ENCODE data around the gene UQCRHL. TPM values are rescaled to one million over a fixed set of nuclear protein-coding genes. Genes with fewer than 3 reads are reported as not detected.

UQCRHL gene
- total and polyA plus RNA-seq, 2 of the 8 experiments (the other 6 are each of a cell fraction or from before 2014, with no cell fraction given): 3.7 to 3.9 TPM

DNA sequence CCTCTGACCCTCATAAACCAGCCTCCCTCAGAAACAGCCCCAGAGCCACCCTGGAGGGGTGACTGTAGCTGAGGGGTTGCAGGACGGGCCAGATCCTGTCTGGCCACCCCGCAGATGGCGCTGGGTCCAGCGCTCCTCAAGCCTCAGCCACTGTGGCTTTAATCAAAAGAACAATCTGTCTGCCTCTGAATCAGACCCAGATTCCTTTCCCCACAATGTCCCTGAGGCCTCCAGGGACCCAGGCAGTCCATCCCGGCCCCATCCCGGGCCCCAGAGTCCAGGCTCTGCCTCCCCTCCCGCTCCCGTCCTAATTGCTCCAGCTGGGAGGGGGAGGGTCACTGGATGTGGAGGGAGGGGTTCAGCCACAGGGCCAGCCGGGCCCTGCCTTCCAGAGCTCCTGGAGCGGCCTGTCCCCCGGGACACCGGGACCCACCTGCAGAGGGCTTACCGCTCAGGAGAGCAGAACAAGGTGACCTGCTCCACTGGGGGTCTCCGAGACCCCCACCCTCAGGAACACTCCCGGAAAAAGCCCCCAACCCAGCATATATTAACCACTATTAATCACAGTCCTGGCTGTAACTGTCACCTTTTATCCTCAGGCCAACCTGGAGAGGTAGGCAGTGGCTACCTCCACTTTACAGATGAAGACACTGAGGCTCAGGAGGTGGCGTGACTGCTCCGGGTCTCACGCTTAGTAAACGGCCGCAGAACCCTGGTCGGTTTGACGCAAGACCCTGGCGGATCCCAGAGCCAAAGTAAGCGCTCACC lies 49.7 kb downstream of the UQCRHL start:
- no peak overlapping the region for H2AK5ac ChIP-seq (ENCODE audit: low read depth, low read length)
- H3K4me1 ChIP-seq (replicated peaks in 1 of 4; ENCODE audit: control insufficient read depth in 3 of 4, insufficient read depth in 4 of 4, low read length in 3 of 4): peaks cover 14 to 37% (median 30%) of the 10 kb centered on the region in 4 experiments
- H4K20me1 ChIP-seq (replicated peaks in 1 of 2; ENCODE audit: control insufficient read depth in 1 of 2, insufficient read depth in 2 of 2, low read length in 2 of 2): peaks cover 5 to 8% of the 10 kb centered on the region in 2 experiments
- no peak for FAIRE-seq
- H3K23ac ChIP-seq (ENCODE audit: insufficient read length): no peak overlapping the region
- no peaks in the 10 kb centered on the region for H3K36me3 ChIP-seq (ENCODE audit: control insufficient read depth in 2 of 4, insufficient read depth in 4 of 4, low read length in 3 of 4)
- H2BK5ac ChIP-seq (ENCODE audit: low read depth, low read length): peak overlapping the region; percentile 60; the same call in 1 of the 2 replicates
- peaks cover 10% of the 10 kb centered on the region; the same call in 1 of the 2 replicates for H3K23me2 ChIP-seq (ENCODE audit: low read depth, low read length)
- H2AFZ ChIP-seq (ENCODE audit: low read length): no peak overlapping the region; the same call in 1 of the 2 replicates
- H2BK15ac ChIP-seq (ENCODE audit: low read length): peak overlapping the region; percentile 90; the same call in 1 of the 2 replicates
- peak overlapping the region; percentile 74 for H3K56ac ChIP-seq (replicated peaks; ENCODE audit: insufficient read length, low read depth, low read length)
- H3K18ac ChIP-seq (ENCODE audit: extremely low read depth, low read length): peak overlapping the region; percentile 72
- H4K8ac ChIP-seq (ENCODE audit: extremely low read depth, insufficient read depth, low read length): no peak overlapping the region
- peaks cover 0 to 39% of the 10 kb centered on the region in 2 experiments; a peak in 2 of 4 replicates for H3K79me2 ChIP-seq (ENCODE audit: control insufficient read depth in 1 of 2, insufficient read depth in 2 of 2, low read length in 2 of 2)
- no peaks in the 10 kb centered on the region for H3K27me3 ChIP-seq (replicated peaks in 1 of 4; ENCODE audit: control insufficient read depth in 3 of 4, extremely low read depth in 1 of 4, insufficient read depth in 3 of 4, low read length in 3 of 4)
- WGBS, 2 experiments (ENCODE audit: extremely low coverage in 1 of 2, insufficient coverage in 1 of 2, insufficient read length in 1 of 2, insufficient replicate concordance in 2 of 2, low coverage in 1 of 2, low lambda C conversion rate in 2 of 2, missing lambda C conversion rate in 1 of 2): 7% methylated on average over 20 of the region's 24 CpGs; no CpG with 5 or more reads in 1 of the 2 experiments
- H3K4me3 ChIP-seq (ENCODE audit: extremely low read depth in 1 of 4, insufficient read depth in 2 of 4, low read depth in 3 of 4, low read length in 4 of 4): peak overlapping the region; percentile 46 to 97 (median 74)
- POLR2A ChIA-PET (ENCODE audit: partially characterized antibody): interaction anchor here (0.6 to 2.4 kb wide), 8 partner anchors 10 to 207 kb away, joined by 3 to 8 read pairs (median 4); no protein-coding TSS in a partner anchor
- H2BK120ac ChIP-seq (replicated peaks; ENCODE audit: low read depth, low read length): peak overlapping the region; percentile 16
- H3K9ac ChIP-seq (replicated peaks in 1 of 4; ENCODE audit: extremely low read depth in 1 of 4, low read depth in 3 of 4, low read length in 3 of 4): peak overlapping the region in 3 of 4 experiments; percentile 54 to 65 (median 64); a peak in 4 of 7 replicates
- no peaks in the 10 kb centered on the region for H3K9me3 ChIP-seq (ENCODE audit: insufficient read depth in 2 of 2, low read depth in 1 of 2, low read length in 1 of 2)
- peak overlapping the region; percentile 22 for H4K91ac ChIP-seq (replicated peaks; ENCODE audit: insufficient read length, low read length)
- no peak overlapping the region for H3K14ac ChIP-seq (ENCODE audit: insufficient read length)
- CTCF ChIA-PET (ENCODE audit: partially characterized antibody): interaction anchor here (1.3 to 2.2 kb wide), 2 partner anchors 17 to 19 kb away, joined by 3 to 11 read pairs; no protein-coding TSS in a partner anchor
- H3K4me2 ChIP-seq (ENCODE audit: insufficient read depth in 1 of 2, low read depth in 2 of 2, low read length in 2 of 2): peak overlapping the region; percentile 80 to 92
- peak overlapping the region; percentile 4 for H3K4ac ChIP-seq (replicated peaks; ENCODE audit: insufficient read length, low read depth, low read length)
- 0 out of 2 replicates have a peak overlapping the region, but pooled peaks have one; percentile 76 for H2BK20ac ChIP-seq (ENCODE audit: low read length)
- H2BK12ac ChIP-seq (ENCODE audit: low read depth, low read length): peak overlapping the region; percentile 77; the same call in 1 of the 2 replicates
- H3K79me1 ChIP-seq (ENCODE audit: low read depth, low read length): peaks cover 11% of the 10 kb centered on the region
- DNase-seq (ENCODE audit: low read depth in 1 of 2, low spot score in 2 of 2): peak in 1 of 2 experiments; percentile 76
- peak overlapping the region; percentile 68 for H3K27ac ChIP-seq (ENCODE audit: low read depth, low read length)
- peak overlapping the region; percentile 86 for H4K5ac ChIP-seq (ENCODE audit: insufficient read length, low read depth, low read length)
- TF ChIP-seq, protein P1, sequence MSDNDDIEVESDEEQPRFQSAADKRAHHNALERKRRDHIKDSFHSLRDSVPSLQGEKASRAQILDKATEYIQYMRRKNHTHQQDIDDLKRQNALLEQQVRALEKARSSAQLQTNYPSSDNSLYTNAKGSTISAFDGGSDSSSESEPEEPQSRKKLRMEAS (IDR thresholded peaks at IDR 0.05): no peak
- TF ChIP-seq KDM5A (IDR thresholded peaks at IDR 0.05; ENCODE audit: low read length) (no peak), TBP (IDR thresholded peaks at IDR 0.05; ENCODE audit: low read depth, low read length) (0 out of 2 replicates have a peak, but pooled peaks have one; percentile 15), SIN3A (conservative IDR thresholded peaks at IDR 0.05 in 1 of 2, IDR thresholded peaks at IDR 0.05 in 1 of 2; ENCODE audit: low read depth in 1 of 2, low read length in 2 of 2) (peak in 1 of 2 experiments; percentile 49; a peak in 1 of 4 replicates), HDAC2 (IDR thresholded peaks at IDR 0.05; ENCODE audit: borderline replicate concordance in 1 of 2, low read depth in 2 of 2, low read length in 2 of 2) (peak in 1 of 2 experiments; percentile 77; a peak in 1 of 4 replicates), EP300 (IDR thresholded peaks at IDR 0.05; ENCODE audit: borderline replicate concordance in 1 of 2, low read depth in 2 of 2, low read length in 2 of 2) (no peak), BRCA1 (IDR thresholded peaks at IDR 0.05; ENCODE audit: low read depth, low read length) (no peak), TAF1 (IDR thresholded peaks at IDR 0.05; ENCODE audit: low read depth, low read length) (0 out of 2 replicates have a peak, but pooled peaks have one; percentile 34), KDM4A (IDR thresholded peaks at IDR 0.05; ENCODE audit: low read depth, low read length, severe bottlenecking) (no peak)

All from H1 (cell line).